GM21723 (cell line): Measurements from ENCODE around the gene MCF2L2.
A peak's percentile ranks its signal among the peaks of the same experiment; 100 is the strongest.

Source experiments
- ATAC-seq: cut with Tn5 transposase; IDR thresholded peaks from one replicate; pipeline ENCODE4 v1.9.1; 2021; ENCODE audit warnings: mild to moderate bottlenecking, moderate library complexity; ENCODE audit not compliant: unreplicated experiment

The MCF2L2 gene

DNA sequence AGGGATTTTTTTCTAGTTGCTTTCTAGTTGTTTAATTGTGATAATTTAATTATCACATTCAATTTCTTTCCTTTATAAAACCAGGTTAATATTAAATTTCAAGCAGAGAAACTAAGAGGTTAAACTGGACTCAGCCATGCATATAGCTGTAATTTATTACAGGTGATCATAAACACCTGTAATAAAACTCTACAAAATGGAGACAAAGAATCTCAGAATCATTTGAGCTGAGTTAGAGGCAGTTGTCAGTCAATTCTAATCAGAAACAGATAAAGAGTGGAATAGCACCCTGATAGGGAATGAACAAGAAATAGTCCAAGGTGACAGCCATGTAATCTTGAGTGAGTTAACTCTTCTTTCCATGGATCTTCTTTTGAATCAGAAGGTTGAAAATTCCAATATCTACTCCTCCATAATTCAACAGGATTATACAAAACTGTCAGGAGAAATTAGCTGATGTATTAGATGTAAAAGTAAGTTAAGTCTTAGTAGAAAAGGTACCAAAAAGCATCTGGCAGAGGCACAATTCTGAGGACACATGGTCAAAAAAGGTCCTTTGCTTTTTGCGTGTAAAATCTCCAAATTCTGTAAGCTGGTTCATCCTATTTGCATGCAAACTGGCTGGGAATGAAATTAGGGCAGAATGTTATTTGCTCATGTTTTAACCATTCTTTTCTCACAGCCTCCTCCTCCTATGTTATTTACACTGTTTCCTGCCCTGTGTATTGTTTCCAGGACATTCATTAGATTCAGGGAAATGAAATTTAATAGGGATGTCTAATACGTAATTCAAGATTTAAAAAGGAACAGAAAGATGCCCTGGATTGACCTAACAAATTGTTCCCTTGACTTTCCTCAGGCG lies 214.8 kb downstream of the MCF2L2 start:
- no peak for ATAC-seq

- ATAC-seq, result no peak
Measured at GRCh38 chr3:183212565-183212964, 215.9 kb downstream of the MCF2L2 start.

DNA sequence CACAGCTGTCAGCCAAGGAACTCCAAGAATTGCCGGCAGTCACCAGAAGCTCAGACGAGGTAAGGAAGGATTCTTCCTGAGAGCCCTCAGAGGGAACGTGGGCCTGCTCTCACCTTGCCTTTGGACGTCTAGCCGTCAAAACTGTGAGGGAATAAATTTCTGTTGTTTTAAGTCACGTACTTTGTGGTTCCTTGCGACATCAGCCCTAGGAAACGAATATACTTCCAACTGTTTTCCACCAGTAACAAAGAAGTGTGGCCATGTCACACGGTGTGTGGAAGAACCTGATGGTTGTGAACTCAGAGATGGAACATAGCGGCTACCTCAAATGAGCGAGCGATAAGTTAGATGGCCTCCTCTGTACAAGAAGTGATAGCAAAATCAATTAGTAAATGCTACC lies 216.3 kb downstream of the MCF2L2 start:
- no peak for ATAC-seq

DNA sequence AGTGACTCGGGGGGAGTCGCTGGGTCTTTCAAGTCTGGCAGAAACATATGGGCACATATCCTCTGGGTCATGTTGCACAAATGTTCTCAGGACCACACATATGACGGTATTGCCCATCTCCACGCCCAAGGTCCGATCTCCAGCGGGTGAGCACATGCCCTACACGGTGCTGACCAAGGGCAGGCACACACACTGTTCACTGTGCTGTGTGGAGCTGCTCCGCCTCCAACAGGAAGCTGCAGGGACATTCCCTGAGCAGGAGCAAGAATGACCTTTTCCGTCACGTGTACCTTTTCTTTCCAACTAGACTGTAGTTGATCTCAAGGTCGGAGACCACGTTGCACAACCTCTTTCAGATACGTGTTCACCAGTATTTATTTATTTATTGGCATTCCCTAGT lies 217.1 kb downstream of the MCF2L2 start:
- no peak for ATAC-seq

DNA sequence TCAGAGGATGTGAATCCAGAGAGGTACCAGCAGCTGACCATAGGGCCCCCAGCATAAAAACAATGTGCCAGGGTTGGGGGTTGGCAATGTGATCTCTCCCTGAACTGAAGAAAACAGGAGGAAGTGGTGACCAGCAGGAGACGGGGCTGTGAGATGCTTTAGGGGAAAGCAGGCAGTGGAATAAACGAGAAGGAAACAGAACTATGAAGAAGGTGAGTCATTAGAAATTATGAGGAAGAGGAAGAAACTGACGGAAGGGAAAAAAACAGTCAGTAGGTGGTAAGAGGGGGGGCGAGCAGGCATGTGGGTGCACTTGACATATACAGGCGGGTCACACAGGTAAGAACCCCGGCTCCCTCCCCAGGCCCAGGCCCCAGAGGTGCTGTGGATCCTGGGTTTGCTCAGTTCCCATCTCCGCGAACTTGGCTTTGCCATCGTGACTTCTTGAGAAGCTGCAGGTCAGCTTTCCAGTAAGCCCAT lies 217.5 kb downstream of the MCF2L2 start:
- ATAC-seq, result no peak

DNA sequence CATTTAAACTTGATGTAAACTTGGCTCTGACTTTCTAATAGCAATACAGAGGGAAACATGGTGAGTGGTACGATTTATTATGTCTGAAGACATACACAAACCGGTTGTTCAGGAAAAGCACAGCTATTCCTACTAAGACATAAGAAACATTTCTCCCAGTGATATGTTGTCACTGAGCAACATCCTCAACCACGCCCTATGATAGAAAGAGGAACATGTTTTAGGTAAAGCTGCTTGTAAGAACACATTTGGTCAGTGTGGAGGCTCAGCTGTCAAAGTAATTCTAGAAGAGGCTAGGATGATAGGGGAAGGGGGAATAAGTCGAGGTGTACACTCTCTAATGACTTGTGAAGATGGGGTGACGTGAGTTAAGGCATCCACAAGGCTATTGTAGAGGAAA lies 218.1 kb downstream of the MCF2L2 start:
- no peak for ATAC-seq

GRCh38 chr3:183208800-183209199 lies 219.6 kb downstream of the MCF2L2 start:
- ATAC-seq, result no peak

DNA sequence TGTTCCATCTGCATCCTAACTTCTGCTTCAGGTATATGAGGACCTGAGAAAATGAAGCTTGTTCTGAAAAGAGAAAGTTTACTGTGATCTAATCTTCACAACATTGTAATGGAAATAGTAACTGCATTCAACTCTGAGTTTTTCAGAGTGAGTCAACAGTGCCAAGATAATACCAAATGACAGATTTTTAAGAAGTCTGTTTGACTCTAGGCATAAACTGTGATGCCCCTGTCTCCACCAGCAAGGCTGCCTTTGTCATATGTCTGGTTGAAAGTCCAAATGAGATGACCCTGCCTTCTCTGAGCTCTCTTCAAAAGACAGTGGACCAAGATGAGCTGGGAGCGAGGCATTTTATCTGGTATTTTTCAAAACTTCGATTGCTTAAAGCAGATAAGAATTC lies 220.2 kb downstream of the MCF2L2 start:
- ATAC-seq, result no peak

GRCh38 chr3:183203670-183204069 lies 224.7 kb downstream of the MCF2L2 start:
- ATAC-seq, result no peak

GRCh38 chr3:183202004-183202722 lies 226.3 kb downstream of the MCF2L2 start:
- no peak for ATAC-seq

GRCh38 chr3:183198939-183199338 lies 229.5 kb downstream of the MCF2L2 start:
- no peak for ATAC-seq

GRCh38 chr3:183197734-183198133 lies 230.7 kb downstream of the MCF2L2 start:
- ATAC-seq, result no peak

- no peak for ATAC-seq
Measured at GRCh38 chr3:183195266-183195665, 233.2 kb downstream of the MCF2L2 start.

GRCh38 chr3:183193762-183194689 lies 234.4 kb downstream of the MCF2L2 start:
- ATAC-seq, result no peak

GRCh38 chr3:183192650-183193300 lies 235.6 kb downstream of the MCF2L2 start:
- no peak for ATAC-seq

GRCh38 chr3:183189641-183190040 lies 238.8 kb downstream of the MCF2L2 start:
- no peak for ATAC-seq

DNA sequence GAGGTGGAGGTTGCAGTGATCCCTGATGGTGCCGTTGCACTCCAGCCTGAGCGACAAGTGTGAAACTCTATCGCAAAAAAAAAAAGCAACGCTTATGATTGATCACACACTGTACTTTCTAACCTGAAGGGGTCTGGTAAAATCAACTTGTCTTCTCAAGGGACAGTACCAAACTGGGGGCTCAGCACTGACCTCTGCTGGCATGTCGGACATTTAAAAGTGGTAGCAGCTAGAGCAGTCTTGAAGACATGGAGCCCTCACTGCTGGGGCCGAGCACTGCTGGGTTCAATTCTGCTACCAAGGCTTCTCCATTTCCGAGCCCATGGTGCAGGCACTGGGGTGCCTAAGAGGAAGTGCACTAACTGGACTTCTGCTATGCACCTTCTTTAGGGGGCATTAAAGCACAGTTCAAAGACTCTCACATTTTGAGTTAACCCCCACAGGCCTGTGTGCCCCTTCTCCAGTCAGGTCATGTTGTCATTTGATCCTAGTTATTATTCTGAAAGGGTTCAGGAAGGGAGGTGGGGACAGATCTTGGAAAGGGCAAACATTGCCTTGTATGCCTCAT lies 239.4 kb downstream of the MCF2L2 start:
- ATAC-seq, result peak; percentile 51

- ATAC-seq, result no peak
Measured at GRCh38 chr3:183185696-183186095, 242.7 kb downstream of the MCF2L2 start.

DNA sequence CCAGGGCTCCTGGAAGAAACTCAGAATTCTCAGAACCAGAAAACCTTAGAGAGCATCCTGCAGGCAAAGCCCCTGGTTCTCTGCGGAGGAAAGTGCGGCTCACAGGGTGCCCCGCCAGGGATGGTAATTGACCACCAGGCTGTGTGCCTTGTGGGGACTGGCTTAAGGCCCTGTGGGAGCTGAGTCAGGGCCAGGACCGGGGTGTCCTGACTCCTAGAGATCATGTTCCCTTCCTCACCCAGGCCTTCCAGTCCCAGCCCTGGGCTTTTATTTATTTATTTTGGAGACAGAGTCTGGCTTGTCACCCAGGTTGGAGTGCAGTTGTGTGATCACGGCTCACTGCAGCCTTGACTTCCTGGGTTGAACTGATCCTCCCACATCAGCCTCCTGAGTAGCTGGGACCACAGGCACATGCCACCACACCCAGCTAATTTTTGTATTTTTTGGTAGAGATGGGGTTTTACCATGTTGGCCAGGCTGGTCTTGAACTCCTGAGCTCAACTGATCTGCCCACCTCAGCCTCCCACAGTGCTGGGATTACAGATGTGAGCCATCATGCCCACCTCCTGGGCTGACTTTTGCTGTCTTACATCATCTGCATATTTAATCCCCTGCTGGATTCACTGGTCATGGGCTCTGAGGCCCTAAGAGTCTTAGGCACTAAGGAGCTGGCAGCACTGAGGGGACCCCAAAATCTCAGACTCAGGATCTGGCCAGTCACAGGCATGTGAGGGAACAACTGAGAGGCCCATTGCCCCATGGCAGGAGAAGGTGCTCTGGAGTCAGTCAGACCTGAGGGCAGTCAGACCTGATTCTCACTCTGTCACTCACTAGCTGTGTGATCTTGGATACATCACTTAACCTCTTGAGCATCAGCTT lies 245.4 kb downstream of the MCF2L2 start:
- ATAC-seq, result no peak
